A673 (cell line): Measurements from ENCODE around the gene FGGY. TPM values are rescaled to one million over a fixed set of nuclear protein-coding genes. Genes with fewer than 3 reads are reported as not detected.
"Not testable (repeated sequence)": the region's sequence is repeated elsewhere in the genome, so short reads cannot be mapped to it uniquely, and the experiment has no call there.

Experiments
- BruUV-seq: library from RNA; stranded (reverse); fragments of 400-500 nt; replicated peaks from 2 replicates; lab custom pipeline; 2021; lab: Mats Ljungman, UMichigan
- CTCF ChIA-PET: fragments of 300-600 bp; sonication (Branson Sonifier 250); formaldehyde crosslinking; loops from one replicate; lab custom pipeline; 2022; ENCODE audit warnings: antibody characterized with exemption; lab: Charles Lee
- POLR2A ChIA-PET: fragments of 300-600 bp; sonication (Branson Sonifier 250); formaldehyde crosslinking; loops from one replicate; lab custom pipeline; 2022; ENCODE audit warnings: antibody characterized with exemption; ENCODE audit not compliant: low non-redundant PET; lab: Charles Lee
- DNase-seq: peaks from one replicate; pipeline ENCODE4 v3.0.0-alpha.2; 2015; ENCODE audit warnings: low spot score
- H3K27ac ChIP-seq: fragments of 200-600 bp; sonication (generic); 2 replicates; pipeline ENCODE4 v1.5.1; 2016; ENCODE audit warnings: mixed run types, low read depth, mild to moderate bottlenecking, mixed read lengths, antibody characterized with exemption, low read length; ENCODE audit not compliant: poor library complexity, severe bottlenecking
- H3K27me3 ChIP-seq: fragments of 200-600 bp; sonication (generic); replicated peaks from 2 replicates; pipeline ENCODE4 v1.6.1; 2017; ENCODE audit warnings: mixed run types, low read depth, mild to moderate bottlenecking, mixed read lengths, antibody characterized with exemption, low read length; ENCODE audit not compliant: insufficient read depth, poor library complexity
- H3K36me3 ChIP-seq: fragments of 200-600 bp; sonication (generic); 2 replicates; pipeline ENCODE4 v1.6.1; 2016; ENCODE audit warnings: mixed run types, mild to moderate bottlenecking, mixed read lengths, antibody characterized with exemption, low read length; ENCODE audit not compliant: insufficient read depth, poor library complexity, severe bottlenecking
- H3K4me1 ChIP-seq: fragments of 200-600 bp; sonication (generic); 2 replicates; pipeline ENCODE4 v1.6.1; 2017; ENCODE audit warnings: mixed run types, mild to moderate bottlenecking, mixed read lengths, antibody characterized with exemption, low read length; ENCODE audit not compliant: insufficient read depth, poor library complexity, severe bottlenecking
- H3K4me3 ChIP-seq: fragments of 200-600 bp; sonication (generic); 2 replicates; pipeline ENCODE4 v1.5.1; 2016; ENCODE audit warnings: low read depth, mixed run types, mild to moderate bottlenecking, mixed read lengths, low read length; ENCODE audit not compliant: poor library complexity, severe bottlenecking
- H3K9me3 ChIP-seq: fragments of 200-600 bp; sonication (generic); 2 replicates; pipeline ENCODE4 v1.6.1; 2016; ENCODE audit warnings: mixed run types, low read depth, mild to moderate bottlenecking, mixed read lengths, antibody characterized with exemption, low read length; ENCODE audit not compliant: poor library complexity, severe bottlenecking
- CTCF ChIP-seq: fragments of 300-800, 200-600 bp; sonication (generic); conservative IDR thresholded peaks from 2 replicates; pipeline ENCODE4 v1.5.1; 2017; ENCODE audit warnings: low read depth, mild to moderate bottlenecking, antibody characterized with exemption, low read length, moderate library complexity, mixed read lengths
- EZH2 ChIP-seq: fragments of 200-600 bp; sonication (generic); IDR thresholded peaks from 2 replicates; pipeline ENCODE4 v1.6.1; 2017; ENCODE audit warnings: borderline replicate concordance, low read depth, mild to moderate bottlenecking, mixed read lengths, antibody characterized with exemption, low read length; ENCODE audit not compliant: poor library complexity, severe bottlenecking
- intact Hi-C: fragments of 100-400 bp; cut with micrococcal nuclease; formaldehyde crosslinking; loops from one replicate; pipeline ENCODE4 v1.10.0; 2022; ENCODE audit not compliant: unreplicated experiment
- total RNA-seq: library from RNA; stranded (reverse); gene quantifications from 2 replicates; pipeline ENCODE4 v1.2.3, GENCODE V29; 2021

The FGGY gene
- total RNA-seq, 1 experiment from 2014 or later = 2.6 TPM

GRCh38 chr1:59528900-59529299 lies 232.0 kb downstream of the FGGY start:
- intact Hi-C loops = no loop called here
- CTCF ChIA-PET = no interaction called here
- H3K4me3 ChIP-seq = no peak overlapping the region

GRCh38 chr1:59530119-59530518 lies 233.2 kb downstream of the FGGY start:
- no peak for DNase-seq
- no TSS peak for BruUV-seq
- ChIA-PET CTCF (no interaction called here), POLR2A (no interaction called here)
- H3K27ac ChIP-seq = no peak overlapping the region
- TF ChIP-seq CTCF = no peak
- no peak for TF ChIP-seq EZH2
- no peaks in the 10 kb centered on the region for H3K36me3 ChIP-seq
- no peak overlapping the region for H3K4me3 ChIP-seq
- H3K9me3 ChIP-seq = no peaks in the 10 kb centered on the region
- no peaks in the 10 kb centered on the region for H3K4me1 ChIP-seq
- H3K27me3 ChIP-seq = no peaks in the 10 kb centered on the region
- intact Hi-C loops = no loop called here

More at GRCh38 chr1:59528900-59529299, 232.0 kb downstream of the FGGY start:
- H3K36me3 ChIP-seq = no peaks in the 10 kb centered on the region
- no peaks in the 10 kb centered on the region for H3K4me1 ChIP-seq
- H3K9me3 ChIP-seq = no peaks in the 10 kb centered on the region
- POLR2A ChIA-PET = no interaction called here
- no peak overlapping the region for H3K27ac ChIP-seq
- no peaks in the 10 kb centered on the region for H3K27me3 ChIP-seq
- TF ChIP-seq CTCF (no peak), EZH2 (no peak)
- BruUV-seq = no TSS peak
- no peak for DNase-seq

- no TSS peak for BruUV-seq
- H3K4me1 ChIP-seq = no peaks in the 10 kb centered on the region
- no peaks in the 10 kb centered on the region for H3K36me3 ChIP-seq
- H3K27ac ChIP-seq = no peak overlapping the region
- no peaks in the 10 kb centered on the region for H3K27me3 ChIP-seq
- intact Hi-C loops = no loop called here
- DNase-seq = no peak
- H3K4me3 ChIP-seq = no peak overlapping the region
- TF ChIP-seq EZH2 = no peak
- no peak for TF ChIP-seq CTCF
- no peaks in the 10 kb centered on the region for H3K9me3 ChIP-seq
- ChIA-PET POLR2A (no interaction called here), CTCF (no interaction called here)
Measured at GRCh38 chr1:59532102-59532501, 235.2 kb downstream of the FGGY start.

- H3K9me3 ChIP-seq, CTCF ChIA-PET, H3K4me1 ChIP-seq, H3K27ac ChIP-seq, DNase-seq, POLR2A ChIA-PET, H3K36me3 ChIP-seq, intact Hi-C loops, H3K27me3 ChIP-seq, BruUV-seq, H3K4me3 ChIP-seq: not testable (repeated sequence)
Measured at GRCh38 chr1:59538476-59538875, 241.6 kb downstream of the FGGY start.
